Measurements from ENCODE around the gene HLF. TPM values are rescaled to one million over a fixed set of nuclear protein-coding genes. Genes with fewer than 3 reads are reported as not detected.
A peak's percentile ranks its signal among the peaks of the same experiment; 100 is the strongest.

Gene HLF
- 33.7 TPM for total RNA-seq (ENCODE audit: insufficient read depth, low replicate concordance)

DNA sequence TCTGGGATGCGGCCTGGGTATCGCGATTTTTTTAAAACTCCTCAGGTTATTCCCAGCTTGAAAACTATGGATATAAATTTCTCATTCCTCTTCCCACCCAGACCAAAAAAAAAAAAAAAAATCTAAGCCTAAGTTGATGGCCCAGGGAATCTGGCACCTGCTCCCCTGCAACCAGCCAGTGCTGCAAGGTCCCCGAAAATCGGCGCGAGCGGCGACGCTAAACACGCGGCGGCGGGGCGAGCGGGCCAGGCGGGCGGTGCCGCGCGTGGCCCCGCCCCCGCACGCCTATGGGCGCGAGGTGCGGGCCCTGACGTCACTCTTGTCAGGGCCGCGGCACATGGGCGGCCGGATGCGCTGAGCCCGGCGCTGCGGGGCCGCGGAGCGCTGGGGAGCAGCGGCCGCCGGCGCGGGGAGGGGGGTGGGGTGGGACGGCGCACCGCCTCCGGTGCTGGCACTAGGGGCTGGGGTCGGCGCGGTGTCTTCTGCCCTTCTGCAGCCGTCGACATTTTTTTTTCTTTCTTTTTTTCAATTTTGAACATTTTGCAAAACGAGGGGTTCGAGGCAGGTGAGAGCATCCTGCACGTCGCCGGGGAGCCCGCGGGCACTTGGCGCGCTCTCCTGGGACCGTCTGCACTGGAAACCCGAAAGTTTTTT is at the start of gene HLF:
Gene HLF (plus strand): TSS at position 316 of the 654 bp plus-strand sequence. CDS start 525 bp downstream, outside the sequence.
- peak; percentile 71 for DNase-seq (ENCODE audit: low spot score)

GRCh38 chr17:55215711-55216110 is 49.0 kb upstream of the HLF start:
- no peak for DNase-seq (ENCODE audit: low spot score)

GRCh38 chr17:55216888-55217287 is 47.9 kb upstream of the HLF start:
- DNase-seq (ENCODE audit: low spot score) = no peak

GRCh38 chr17:55219459-55219858 is 45.3 kb upstream of the HLF start:
- DNase-seq (ENCODE audit: low spot score) = no peak

GRCh38 chr17:55219934-55220333 is 44.8 kb upstream of the HLF start:
- DNase-seq (ENCODE audit: low spot score) = no peak

DNA sequence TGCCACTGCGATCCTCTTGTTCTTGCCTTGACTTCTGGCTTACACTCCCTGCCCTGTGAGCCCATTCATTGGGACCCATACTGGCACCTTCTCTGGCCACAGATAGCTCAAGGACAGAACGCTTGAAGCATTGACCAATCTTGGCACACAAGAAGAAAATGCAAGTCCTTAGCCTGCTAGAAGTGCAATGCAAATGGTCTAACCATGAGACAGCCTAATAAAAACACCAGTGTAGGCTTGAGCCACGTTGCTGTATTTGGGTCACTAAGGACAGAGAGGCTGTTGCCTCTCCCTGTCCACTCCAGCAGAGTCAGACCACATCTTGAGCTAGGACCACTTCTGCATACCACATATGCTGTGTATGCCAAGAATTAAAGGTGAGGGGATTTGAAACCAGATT is 41.2 kb upstream of the HLF start:
- no peak for DNase-seq (ENCODE audit: low spot score)

- DNase-seq (ENCODE audit: low spot score) = no peak
Measured at GRCh38 chr17:55224746-55225145, 40.0 kb upstream of the HLF start.

GRCh38 chr17:55225237-55225636 is 39.5 kb upstream of the HLF start:
- no peak for DNase-seq (ENCODE audit: low spot score)

- no peak for DNase-seq (ENCODE audit: low spot score)
Measured at GRCh38 chr17:55228683-55229192, 36.0 kb upstream of the HLF start.

DNA sequence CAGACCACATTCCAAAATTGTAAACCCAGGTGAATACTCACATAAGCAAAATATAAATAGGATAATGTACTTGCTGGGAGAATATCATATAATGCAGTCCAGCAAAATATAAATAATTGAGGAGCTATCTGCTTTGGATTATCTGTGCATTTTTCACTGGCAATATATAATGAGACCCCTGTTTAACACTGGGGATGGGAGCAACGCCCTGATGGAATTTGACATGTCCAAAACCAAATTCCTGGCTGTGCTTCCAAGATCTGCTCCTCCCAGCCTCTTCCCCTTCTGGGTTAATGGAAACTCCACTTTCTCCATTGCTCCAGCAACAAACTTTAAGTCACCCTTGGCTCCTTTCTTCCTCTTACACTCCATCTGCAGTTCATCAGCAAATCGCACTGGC is 35.5 kb upstream of the HLF start:
- DNase-seq (ENCODE audit: low spot score) = no peak

DNA sequence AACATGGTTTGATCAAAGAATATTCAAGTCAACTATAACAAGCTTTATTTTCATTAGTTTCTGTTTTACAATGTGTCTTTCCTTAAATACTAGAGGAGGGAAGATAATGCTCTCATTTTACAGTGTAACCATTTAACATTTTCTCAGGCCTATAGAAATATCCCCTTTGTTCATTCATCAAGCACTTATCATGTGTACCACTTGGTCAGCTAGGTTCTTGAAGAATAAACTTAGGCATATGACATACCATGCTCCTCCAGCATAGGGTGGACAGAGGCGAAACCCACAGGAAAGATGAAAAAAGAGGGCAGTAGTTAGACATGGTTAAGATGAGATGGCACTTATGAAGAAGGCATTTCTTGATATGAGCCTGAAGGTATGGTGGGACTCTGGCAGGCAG is 34.0 kb upstream of the HLF start:
- no peak for DNase-seq (ENCODE audit: low spot score)

DNA sequence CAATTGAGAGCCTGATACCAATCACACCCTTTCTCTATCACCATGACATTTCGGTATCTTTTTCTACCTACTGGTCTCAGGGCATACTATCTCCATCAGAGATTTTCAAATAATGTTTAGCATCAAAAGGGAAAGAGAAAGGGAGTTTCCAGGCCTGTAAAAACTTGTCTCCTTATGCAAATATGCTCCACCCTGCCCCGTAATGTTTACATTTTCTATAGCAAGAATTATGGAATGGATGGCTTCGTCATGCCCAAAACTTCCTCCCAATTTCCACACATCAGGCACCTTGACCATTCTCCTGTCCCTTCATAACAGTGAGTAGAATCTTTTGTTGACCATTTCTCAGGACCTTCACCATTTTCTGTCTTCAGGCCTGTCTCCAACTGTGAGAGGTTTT is 30.9 kb upstream of the HLF start:
- DNase-seq (ENCODE audit: low spot score) = no peak

DNA sequence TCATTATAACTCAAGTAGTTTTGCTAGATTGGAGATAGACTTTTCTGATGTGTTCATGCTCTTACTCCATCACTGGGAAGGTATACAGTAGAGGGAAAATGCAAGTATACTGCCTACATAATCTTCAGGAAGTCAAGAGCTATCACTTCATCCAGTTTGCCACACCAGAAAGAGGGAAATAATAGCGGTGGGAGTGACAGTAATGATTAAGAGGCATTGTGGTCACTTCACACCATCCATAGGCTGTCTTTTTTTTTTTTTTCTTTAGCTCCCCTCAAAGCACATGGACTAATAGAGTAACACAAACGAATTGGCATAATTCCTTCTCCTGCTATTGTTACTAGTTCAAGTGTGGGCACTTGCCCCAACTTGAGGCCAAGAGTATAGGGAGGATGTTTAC is 28.4 kb upstream of the HLF start:
- DNase-seq (ENCODE audit: low spot score) = no peak

DNA sequence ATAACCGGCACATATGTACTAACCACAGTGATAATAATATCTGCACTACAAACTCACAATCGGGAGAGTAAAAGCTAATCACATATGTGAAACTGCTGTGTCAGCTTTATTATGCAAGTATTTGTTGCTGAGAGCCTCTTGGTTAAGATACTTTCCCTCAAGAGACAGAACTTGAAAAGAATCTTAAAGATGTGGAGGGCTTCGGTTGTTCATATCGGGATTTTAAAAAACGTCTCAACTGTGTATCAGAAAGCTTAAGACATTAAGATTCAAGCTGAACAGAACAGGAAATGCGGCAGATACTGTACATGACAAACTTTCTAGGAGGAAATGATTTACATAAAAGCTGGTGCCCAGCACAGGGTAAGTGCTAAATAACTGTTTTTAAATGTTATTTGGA is 27.5 kb upstream of the HLF start:
- peak; percentile 41 for DNase-seq (ENCODE audit: low spot score)

- peak; percentile 52 for DNase-seq (ENCODE audit: low spot score)
Measured at GRCh38 chr17:55237841-55238178, 26.9 kb upstream of the HLF start.

GRCh38 chr17:55238179-55238930 is 26.4 kb upstream of the HLF start:
- peak; percentile 97 for DNase-seq (ENCODE audit: low spot score)

GRCh38 chr17:55238931-55239297 is 25.8 kb upstream of the HLF start:
- no peak for DNase-seq (ENCODE audit: low spot score)

- no peak for DNase-seq (ENCODE audit: low spot score)
Measured at GRCh38 chr17:55241097-55241496, 23.7 kb upstream of the HLF start.

DNA sequence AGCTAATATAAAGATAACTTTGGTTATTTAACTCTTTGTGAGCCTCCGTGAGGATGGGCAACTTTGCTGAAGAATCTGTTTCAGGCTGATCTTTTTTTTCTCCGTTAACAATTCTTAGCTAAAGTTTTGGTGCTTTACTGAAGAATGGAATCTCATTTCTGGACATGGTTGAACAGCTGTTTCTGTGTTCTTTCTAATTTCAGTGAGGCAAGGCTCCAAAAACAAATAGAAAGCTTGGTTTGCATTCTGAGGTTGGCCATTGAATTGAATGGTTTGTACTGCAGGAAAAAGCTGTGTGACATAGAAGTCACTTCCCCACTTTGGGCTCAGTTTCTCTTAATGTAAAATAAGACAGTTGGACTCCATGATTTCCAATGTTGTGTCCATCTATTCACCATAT is 22.3 kb upstream of the HLF start:
- no peak for DNase-seq (ENCODE audit: low spot score)

GRCh38 chr17:55245986-55246385 is 18.8 kb upstream of the HLF start:
- no peak for DNase-seq (ENCODE audit: low spot score)

- no peak for DNase-seq (ENCODE audit: low spot score)
Measured at GRCh38 chr17:55246583-55246982, 18.2 kb upstream of the HLF start.

DNA sequence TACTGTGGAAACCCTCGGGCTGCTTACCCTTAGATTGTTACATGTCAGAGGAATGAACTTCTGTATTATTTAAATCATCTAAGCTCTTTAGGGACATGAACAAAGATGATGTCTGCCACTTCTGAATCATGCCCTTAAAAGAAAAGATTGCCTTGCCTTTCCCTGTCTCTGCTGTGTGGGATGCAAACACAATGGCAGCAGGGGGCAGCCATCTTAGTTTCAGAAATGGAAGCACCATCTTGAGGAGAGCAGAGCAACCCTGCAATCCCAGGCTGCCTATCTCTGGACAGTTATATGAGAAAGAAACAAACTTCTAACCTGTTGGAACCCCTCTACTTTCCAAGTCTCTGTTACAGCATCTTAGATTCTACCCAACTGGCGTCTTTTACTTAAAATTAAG is 16.7 kb upstream of the HLF start:
- no peak for DNase-seq (ENCODE audit: low spot score)

DNA sequence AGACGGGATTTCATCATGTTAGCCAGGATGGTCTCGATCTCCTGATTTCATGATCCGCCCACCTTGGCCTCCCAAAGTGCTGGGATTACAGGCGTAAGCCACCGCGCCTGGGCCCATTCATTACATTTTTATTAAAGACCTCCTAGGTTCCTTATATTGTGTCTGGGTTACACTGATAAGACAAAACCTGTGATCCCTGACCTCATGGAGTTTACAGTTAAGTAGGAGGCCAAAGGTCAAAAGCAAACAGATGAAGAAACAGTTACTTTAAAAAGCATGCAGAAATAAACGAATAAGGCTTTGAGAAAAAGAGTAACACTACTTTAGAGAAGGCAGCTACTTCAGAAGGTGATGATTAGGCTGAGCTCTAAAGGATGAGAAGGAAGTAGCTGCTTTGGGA is 14.9 kb upstream of the HLF start:
- DNase-seq (ENCODE audit: low spot score) = no peak

Data from umbilical cord (tissue), 2 donors.